Hepatocyte (in vitro differentiated cells): ENCODE measurements around the gene CLIP4.

Experiments
- EZH2 ChIP-seq: fragments of 200-600 bp; sonication (generic); IDR thresholded peaks from 2 replicates; pipeline ENCODE4 v1.6.1; 2016; ENCODE audit warnings: antibody characterized with exemption, mild to moderate bottlenecking, borderline replicate concordance
- EZH2phosphoT487 ChIP-seq: fragments of 200-600 bp; sonication (generic); IDR thresholded peaks from one replicate; pipeline ENCODE4 v1.6.1; 2018; ENCODE audit warnings: antibody characterized with exemption, mild to moderate bottlenecking, low read depth, moderate library complexity; ENCODE audit not compliant: unreplicated experiment, severe bottlenecking
- TF ChIP-seq, protein P1 (sequence below): fragments of 200-600 bp; sonication (generic); IDR thresholded peaks from 2 replicates; pipeline ENCODE4 v1.5.1; 2016; ENCODE audit warnings: antibody characterized with exemption, mild to moderate bottlenecking; ENCODE audit not compliant: poor library complexity

DNA sequence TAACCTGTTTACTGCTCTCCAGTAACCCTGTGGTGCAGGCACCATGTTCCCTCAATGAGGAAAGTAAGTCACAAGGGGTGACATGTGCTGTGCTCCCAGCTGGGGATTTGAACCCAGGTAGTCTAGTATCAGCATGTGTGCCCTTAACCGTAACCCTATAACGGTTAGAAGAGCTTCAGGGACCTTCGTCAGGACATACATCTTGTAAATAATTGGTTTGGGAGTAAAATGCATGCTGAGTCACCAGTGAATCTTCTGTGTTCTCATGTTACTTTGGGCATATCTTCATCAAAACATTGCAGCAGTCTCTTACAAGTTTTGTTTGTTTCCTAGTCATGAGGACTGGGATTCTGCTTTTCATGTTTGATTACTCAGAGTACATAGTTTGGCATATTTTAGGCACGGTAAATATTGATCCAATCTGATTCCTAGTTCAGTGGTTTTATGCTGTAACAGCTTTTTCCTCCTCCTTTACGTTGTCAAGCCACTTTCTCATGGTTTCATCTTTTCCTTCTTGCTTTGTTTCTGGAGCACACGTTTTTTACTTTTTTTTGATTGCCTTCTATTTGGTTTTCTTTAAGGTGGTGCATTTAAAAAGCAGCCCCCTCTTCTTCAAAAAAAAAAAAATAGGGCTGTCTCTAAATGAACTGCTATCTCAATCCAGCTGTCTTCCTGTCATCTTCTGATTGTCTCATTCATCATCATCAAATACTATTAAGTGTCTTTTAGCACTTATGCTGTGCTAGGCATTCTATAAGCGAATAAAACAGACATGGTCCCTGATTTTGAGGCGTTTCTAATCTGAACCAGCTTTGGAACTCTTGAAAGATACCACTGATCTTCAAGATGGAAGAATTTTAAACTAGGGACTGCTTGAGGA is 50.4 kb downstream of the CLIP4 start:
- TF ChIP-seq, protein P1, sequence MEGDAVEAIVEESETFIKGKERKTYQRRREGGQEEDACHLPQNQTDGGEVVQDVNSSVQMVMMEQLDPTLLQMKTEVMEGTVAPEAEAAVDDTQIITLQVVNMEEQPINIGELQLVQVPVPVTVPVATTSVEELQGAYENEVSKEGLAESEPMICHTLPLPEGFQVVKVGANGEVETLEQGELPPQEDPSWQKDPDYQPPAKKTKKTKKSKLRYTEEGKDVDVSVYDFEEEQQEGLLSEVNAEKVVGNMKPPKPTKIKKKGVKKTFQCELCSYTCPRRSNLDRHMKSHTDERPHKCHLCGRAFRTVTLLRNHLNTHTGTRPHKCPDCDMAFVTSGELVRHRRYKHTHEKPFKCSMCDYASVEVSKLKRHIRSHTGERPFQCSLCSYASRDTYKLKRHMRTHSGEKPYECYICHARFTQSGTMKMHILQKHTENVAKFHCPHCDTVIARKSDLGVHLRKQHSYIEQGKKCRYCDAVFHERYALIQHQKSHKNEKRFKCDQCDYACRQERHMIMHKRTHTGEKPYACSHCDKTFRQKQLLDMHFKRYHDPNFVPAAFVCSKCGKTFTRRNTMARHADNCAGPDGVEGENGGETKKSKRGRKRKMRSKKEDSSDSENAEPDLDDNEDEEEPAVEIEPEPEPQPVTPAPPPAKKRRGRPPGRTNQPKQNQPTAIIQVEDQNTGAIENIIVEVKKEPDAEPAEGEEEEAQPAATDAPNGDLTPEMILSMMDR, result no peak
- TF ChIP-seq EZH2 (no peak), EZH2phosphoT487 (no peak)
